HG03521 (cell line): Measurements from ENCODE around the gene SLC6A18.
"Not testable (repeated sequence)": the region's sequence is repeated elsewhere in the genome, so short reads cannot be mapped to it uniquely, and the experiment has no call there.

ENCODE experiments used
- ATAC-seq: cut with Tn5 transposase; IDR thresholded peaks from one replicate; pipeline ENCODE4 v1.9.1; 2021; ENCODE audit warnings: mild to moderate bottlenecking, moderate library complexity; ENCODE audit not compliant: unreplicated experiment

Gene SLC6A18

GRCh38 chr5:1270933-1271914 lies 46.0 kb downstream of the SLC6A18 start:
- ATAC-seq: no peak

- ATAC-seq: no peak
Measured at GRCh38 chr5:1272201-1272600, 47.0 kb downstream of the SLC6A18 start.

- no peak for ATAC-seq
Measured at GRCh38 chr5:1273745-1274144, 48.6 kb downstream of the SLC6A18 start.

DNA sequence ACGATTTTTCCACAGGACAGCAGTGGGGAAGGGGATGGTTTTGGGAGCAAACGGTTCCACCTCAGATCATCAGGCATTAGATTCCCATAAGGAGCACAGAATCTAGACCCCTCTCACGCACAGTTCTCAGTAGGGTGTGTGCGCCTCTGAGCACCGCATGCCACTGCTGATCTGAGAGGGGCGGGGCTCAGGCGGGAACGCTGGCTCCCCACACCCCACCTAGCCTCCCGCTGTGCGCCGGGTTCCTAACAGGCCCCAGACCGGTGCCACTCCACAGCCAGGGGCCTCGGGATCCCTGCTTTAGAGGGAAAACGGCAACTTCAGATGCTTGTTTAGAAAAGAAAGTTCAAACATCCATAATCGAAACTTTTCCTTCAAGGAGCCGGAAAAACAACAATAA lies 49.3 kb downstream of the SLC6A18 start:
- ATAC-seq: no peak

DNA sequence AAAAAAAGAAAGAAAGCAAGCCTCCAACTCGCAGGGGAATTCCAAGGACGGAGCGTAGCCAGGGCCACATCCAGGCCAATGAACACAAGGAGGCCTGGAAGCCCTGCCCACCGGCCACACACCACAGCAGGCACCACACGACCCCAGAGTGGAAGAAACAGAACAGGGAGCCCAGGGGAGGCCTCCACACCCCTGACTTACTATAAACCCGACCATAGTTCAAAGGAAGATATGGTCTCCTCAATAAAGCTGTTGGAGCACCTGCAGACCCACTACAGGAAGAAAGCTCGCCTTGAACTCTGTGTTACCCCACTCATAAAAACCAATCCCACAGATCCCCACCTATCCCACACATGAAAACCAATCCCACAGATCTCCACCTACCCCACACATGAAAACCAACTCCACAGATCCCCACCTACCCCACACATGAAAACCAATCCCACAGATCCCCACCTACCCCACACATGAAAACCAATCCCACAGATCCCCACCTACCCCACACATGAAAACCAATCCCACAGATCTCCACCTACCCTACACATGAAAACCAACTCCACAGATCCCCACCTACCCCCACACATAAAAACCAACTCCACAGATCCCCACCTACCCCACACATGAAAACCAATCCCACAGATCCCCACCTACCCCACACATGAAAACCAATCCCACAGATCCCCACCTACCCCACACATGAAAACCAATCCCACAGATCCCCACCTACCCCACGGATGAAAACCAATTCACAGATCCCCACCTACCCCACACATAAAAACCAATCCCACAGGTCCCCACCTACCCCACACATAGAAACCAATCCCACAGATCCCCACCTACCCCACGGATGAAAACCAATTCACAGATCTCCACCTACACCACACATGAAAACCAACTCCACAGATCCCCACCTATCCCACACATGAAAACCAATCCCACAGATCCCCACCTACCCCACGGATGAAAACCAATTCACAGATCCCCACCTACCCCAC lies 50.5 kb downstream of the SLC6A18 start:
- not testable (repeated sequence) for ATAC-seq

GRCh38 chr5:1276930-1277329 lies 51.7 kb downstream of the SLC6A18 start:
- no peak for ATAC-seq

DNA sequence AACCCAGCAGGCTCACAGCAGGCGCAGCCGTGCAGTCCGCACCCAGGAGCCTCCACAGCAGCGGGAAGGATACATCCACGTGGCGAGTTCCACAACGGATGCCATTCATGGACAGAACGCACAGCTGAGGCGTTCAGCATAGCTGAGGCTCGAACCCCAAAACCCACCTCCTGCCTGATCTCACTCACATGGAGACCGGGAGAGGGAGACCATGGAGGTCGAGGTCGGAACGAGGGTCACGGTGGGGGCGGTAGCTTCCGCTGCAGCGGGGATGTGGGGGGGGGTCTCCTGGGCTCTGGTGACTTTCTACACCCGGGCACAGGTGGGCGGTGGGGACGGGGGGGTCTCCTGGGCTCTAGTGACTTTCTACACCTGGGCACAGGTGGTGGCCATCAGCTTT lies 52.1 kb downstream of the SLC6A18 start:
- ATAC-seq: no peak

DNA sequence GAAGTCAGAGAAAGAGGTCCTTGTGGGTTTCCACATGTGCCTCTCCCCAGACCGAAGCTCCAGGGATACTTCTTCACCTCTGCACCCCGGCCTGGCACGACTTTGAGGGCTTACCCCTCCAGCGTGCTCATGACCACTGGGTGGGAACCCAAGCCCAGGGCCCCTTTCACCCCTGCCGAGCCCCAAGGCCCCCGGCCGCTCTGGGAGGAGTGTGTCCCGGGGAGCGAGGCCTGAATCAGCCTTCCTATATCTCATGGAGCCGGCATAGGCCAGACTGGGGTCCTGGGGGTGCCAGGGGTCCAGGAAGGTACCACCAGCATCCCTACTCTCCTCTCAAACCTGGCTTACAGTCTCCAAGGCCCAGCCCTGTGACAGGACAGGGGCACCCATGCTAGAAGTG lies 52.6 kb downstream of the SLC6A18 start:
- no peak for ATAC-seq

GRCh38 chr5:1278216-1278615 lies 53.0 kb downstream of the SLC6A18 start:
- no peak for ATAC-seq

DNA sequence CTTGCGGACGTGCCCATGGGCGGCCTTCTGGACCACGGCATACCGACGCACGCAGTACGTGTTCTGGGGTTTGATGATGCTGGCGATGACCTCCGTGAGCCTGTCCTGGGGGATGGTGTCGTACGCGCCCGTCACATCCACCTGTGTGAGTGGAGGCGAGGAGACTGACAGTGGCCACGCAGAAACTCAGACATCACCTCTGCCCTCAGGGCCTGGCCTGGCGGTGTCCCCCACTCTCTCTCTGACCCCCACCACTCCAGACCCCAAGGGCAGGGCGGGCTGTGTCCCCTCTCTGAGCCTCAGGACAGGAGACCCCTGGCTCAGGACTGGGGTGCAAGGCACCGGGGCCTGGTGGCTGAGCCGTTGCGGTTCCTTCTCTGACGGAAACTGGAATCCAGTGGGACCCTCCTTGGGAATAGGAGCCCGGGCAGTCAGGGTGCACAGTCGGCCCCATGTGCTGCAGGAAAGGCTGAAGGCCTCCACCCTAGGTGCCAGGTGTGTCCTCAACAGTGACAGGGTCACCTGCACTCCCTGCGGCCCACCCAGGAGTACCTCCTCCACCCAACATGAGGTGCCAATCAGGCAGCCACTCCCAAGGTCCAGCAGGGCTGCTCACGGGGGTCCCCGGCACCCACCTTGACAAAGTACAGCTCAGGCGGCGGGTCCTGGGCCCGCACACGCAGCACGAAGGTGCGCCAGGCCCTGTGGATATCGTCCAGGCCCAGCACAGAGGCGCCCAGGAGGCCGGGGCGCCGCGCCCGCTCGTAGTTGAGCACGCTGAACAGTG lies 53.7 kb downstream of the SLC6A18 start:
- ATAC-seq: no peak

- no peak for ATAC-seq
Measured at GRCh38 chr5:1279443-1280151, 54.4 kb downstream of the SLC6A18 start.

DNA sequence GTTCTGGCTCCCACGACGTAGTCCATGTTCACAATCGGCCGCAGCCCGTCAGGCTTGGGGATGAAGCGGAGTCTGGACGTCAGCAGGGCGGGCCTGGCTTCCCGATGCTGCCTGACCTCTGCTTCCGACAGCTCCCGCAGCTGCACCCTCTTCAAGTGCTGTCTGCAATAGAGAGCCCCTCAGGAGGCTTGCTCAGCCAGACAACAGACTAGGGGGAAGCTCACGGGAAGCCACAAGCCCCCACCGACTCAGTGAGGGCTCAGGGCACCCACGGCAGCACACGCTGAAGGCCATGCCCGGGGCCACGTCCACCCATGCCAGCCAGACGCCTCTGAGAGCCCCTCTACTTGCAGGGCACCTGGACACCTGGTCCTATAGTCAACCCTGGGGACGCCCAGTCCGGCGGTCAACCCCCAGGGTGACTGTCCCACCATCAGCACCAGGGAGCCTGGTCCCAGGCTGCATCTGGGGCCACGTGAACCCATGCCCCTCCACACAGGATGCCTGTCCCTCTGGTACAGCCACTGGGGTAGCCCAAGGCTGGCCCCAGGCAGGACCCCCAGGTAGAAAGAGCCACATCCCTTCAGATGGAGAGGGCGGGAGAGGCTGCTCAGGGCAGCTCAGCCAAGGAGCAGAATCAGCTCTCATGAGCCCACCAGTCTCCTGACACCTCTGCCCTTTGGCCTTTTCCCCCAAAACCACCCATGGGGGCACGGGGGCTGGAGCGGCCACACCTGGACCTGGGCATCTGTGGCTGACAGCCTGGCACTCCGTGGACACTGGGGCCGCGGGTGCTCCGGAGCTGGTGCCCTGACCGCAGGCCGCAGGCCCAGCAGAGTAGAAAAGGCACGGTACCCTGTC lies 55.2 kb downstream of the SLC6A18 start:
- ATAC-seq: no peak

DNA sequence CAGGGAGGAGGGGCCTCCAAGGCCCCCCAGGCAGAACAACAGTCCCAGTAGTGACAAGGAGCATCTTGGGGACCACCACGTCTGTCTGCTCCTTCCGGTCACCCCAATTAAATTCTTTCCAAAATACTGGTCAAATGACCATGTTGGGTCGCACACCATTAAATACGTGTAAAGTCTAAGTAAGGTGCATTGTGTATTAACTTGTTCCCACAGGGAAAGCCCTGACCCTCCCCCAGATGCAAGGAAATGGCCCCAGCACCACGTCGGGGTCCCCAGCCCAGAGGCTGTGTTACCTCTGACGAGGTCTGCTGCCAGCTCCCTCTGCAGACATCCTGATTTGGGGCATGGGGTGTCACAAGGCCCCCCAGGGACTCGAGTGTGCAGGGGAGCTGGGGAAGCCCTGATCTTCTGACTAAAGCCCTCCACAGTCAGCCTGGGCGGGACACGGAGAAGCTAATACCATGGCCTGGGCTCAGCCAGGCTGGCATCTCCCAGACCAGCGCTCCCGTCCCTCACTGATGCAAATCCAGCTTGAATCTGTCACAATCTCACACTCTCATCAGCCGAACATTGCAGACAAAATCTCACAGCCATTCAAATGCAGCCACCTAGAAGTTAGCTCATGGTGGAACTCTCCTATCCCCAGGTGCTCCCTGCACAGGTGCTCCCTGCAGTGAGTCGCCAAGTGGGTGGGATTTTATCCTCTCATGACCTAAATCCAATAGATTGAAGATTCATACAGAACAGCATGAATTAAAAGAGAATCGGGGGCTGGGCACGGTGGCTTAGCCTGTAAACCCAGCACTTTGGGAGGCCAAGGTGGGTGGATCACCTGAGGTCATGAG lies 56.1 kb downstream of the SLC6A18 start:
- no peak for ATAC-seq

GRCh38 chr5:1282131-1282992 lies 57.2 kb downstream of the SLC6A18 start:
- no peak for ATAC-seq

DNA sequence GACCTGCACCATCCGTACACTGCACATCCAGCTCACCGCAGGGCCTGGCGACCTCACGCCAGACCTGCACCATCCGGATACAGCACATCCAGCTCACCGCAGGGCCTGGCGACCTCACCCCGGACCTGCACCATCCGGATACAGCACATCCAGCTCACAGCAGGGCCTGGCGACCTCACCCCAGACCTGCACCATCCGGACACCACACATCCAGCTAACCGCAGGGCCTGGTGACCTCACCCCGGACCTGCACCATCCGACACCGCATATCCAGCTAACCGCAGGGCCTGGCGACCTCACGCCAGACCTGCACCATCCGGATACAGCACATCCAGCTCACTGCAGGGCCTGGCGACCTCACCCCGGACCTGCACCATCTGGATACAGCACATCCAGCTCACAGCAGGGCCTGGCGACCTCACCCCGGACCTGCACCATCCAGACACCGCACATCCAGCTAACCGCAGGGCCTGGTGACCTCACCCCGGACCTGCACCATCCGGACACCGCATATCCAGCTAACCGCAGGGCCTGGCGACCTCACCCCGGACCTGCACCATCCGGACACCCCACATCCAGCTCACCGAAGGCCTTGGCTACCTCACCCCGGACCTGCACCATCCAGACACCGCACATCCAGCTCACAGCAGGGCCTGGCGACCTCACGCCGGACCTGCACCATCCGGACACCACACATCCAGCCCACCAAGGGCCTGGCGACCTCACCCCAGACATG lies 58.0 kb downstream of the SLC6A18 start:
- not testable (repeated sequence) for ATAC-seq

DNA sequence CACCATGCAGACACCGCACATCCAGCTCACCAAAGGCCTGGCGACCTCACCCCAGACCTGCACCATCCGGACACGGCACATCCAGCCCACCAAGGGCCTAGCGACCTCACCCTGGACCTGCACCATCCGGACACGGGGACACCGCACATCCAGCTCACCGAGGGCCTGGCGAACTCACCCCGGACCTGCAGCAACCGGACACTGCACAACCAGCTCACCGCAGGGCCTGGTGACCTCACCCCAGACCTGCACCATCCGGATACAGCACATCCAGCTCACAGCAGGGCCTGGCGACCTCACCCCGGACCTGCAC lies 58.5 kb downstream of the SLC6A18 start:
- not testable (repeated sequence) for ATAC-seq
